NCI-H187 (cell line): ENCODE data around the gene HBB.

Experiments used
- DNase-seq, 2 experiments: peaks; one replicate each; lab custom pipeline; 2025; lab: John Stamatoyannopoulos, UW

The HBB gene

GRCh38 chr11:5227681-5228080 lies 810 bp upstream of the HBB start:
- DNase-seq, result no peak

- DNase-seq, result no peak
These were observed 1.4 kb downstream of the HBB start for GRCh38 chr11:5225480-5225871.

- no peak for DNase-seq
These were observed 2.1 kb downstream of the HBB start for GRCh38 chr11:5224538-5225479.

- DNase-seq, result no peak
These were observed 3.2 kb downstream of the HBB start for GRCh38 chr11:5223686-5224085.

GRCh38 chr11:5223146-5223545 lies 3.7 kb downstream of the HBB start:
- DNase-seq, result no peak

- DNase-seq, result no peak
These were observed 16.4 kb downstream of the HBB start for GRCh38 chr11:5210376-5210885.

GRCh38 chr11:5204787-5205186 lies 22.1 kb downstream of the HBB start:
- no peak for DNase-seq

GRCh38 chr11:5203366-5203765 lies 23.5 kb downstream of the HBB start:
- no peak for DNase-seq

GRCh38 chr11:5200582-5200981 lies 26.3 kb downstream of the HBB start, which contains the start of gene OR51V1:
Gene OR51V1, minus strand, starts transcription at chr11:5200682. Its CDS starts 0 bp downstream, at chr11:5200682.
- no peak for DNase-seq

- no peak for DNase-seq
These were observed 28.6 kb downstream of the HBB start for GRCh38 chr11:5198285-5198684.

- DNase-seq, result no peak
These were observed 29.3 kb downstream of the HBB start for GRCh38 chr11:5197536-5197935.

GRCh38 chr11:5196731-5197130 lies 30.1 kb downstream of the HBB start:
- no peak for DNase-seq

- no peak for DNase-seq
These were observed 30.8 kb downstream of the HBB start for GRCh38 chr11:5196067-5196466.

- DNase-seq, result no peak
These were observed 34.1 kb downstream of the HBB start for GRCh38 chr11:5192738-5193137.

- DNase-seq, result no peak
These were observed 38.7 kb downstream of the HBB start for GRCh38 chr11:5188201-5188600.

GRCh38 chr11:5178046-5178837 lies 48.6 kb downstream of the HBB start:
- DNase-seq, result no peak
